Suprapubic skin (tissue), 4 donors: ENCODE measurements around the gene USP53. TPM values are rescaled to one million over a fixed set of nuclear protein-coding genes. Genes with fewer than 3 reads are reported as not detected.

ENCODE experiments used
- DNase-seq, 2 donors: peaks; one replicate each; pipeline ENCODE4 v3.0.0-alpha.2; 2019; ENCODE audit warnings: low spot score in 2 of 2
- H3K27ac ChIP-seq: fragments of 200-600 bp; sonication (generic); one replicate; pipeline ENCODE4 v1.5.1; 2019
- H3K27me3 ChIP-seq: fragments of 200-600 bp; sonication (generic); one replicate; pipeline ENCODE4 v1.5.1; 2019
- H3K36me3 ChIP-seq: fragments of 200-600 bp; sonication (generic); one replicate; pipeline ENCODE4 v1.5.1; 2019
- H3K4me1 ChIP-seq: fragments of 200-600 bp; sonication (generic); one replicate; pipeline ENCODE4 v1.5.1; 2019
- H3K4me3 ChIP-seq: fragments of 200-600 bp; sonication (generic); one replicate; pipeline ENCODE4 v1.5.1; 2019; ENCODE audit warnings: mild to moderate bottlenecking
- H3K9me3 ChIP-seq: fragments of 200-600 bp; sonication (generic); one replicate; pipeline ENCODE4 v1.5.1; 2019
- CTCF ChIP-seq, 2 donors: fragments of 200-600 bp in 1 of 2; fragments of 450-650 bp in 1 of 2; sonication (generic) in 1 of 2; IDR thresholded peaks; one replicate each; pipeline ENCODE4 v1.5.1; 2016 to 2019; ENCODE audit warnings: antibody characterized with exemption in 2 of 2, mild to moderate bottlenecking in 1 of 2, moderate library complexity in 1 of 2
- EP300 ChIP-seq: sonication (generic); formaldehyde crosslinking; IDR thresholded peaks from one replicate; pipeline ENCODE4 v1.6.1; 2017; ENCODE audit warnings: antibody characterized with exemption
- POLR2A ChIP-seq, 2 donors: fragments of 450-650 bp; IDR thresholded peaks; one replicate each; pipeline ENCODE4 v1.6.1; 2017; ENCODE audit warnings: antibody characterized with exemption in 2 of 2, mild to moderate bottlenecking in 2 of 2, moderate library complexity in 2 of 2
- POLR2AphosphoS5 ChIP-seq, 3 donors: sonication (generic); formaldehyde crosslinking; IDR thresholded peaks; one replicate each; pipeline ENCODE4 v1.6.1; 2017; ENCODE audit warnings: antibody characterized with exemption in 3 of 3
- WGBS: methylation state at CpG from one replicate; pipeline ENCODE4 v1.1.5; 2018; 5-methylcytosine and 5-hydroxymethylcytosine counted together
- total RNA-seq, 4 donors: library from RNA; depleted of rRNA; stranded (reverse); fragments of >200 nt; gene quantifications; one replicate each; pipeline ENCODE4 v1.1.0, GENCODE V29; 2016

The USP53 gene
- total RNA-seq, 4 donors from 2014 or later = 21.1 to 57.3 (median 37.8) TPM

GRCh38 chr4:119233191-119233590 is 20.7 kb downstream of the USP53 start:
- H3K9me3 ChIP-seq = no peaks in the 10 kb centered on the region
- peaks cover 12% of the 10 kb centered on the region for H3K4me1 ChIP-seq
- DNase-seq = no peak
- H3K27ac ChIP-seq = no peak overlapping the region
- peaks cover 30% of the 10 kb centered on the region for H3K36me3 ChIP-seq
- H3K27me3 ChIP-seq = no peaks in the 10 kb centered on the region
- TF ChIP-seq CTCF (IDR thresholded peaks at IDR 0.05) = no peak
- TF ChIP-seq EP300 = no peak
- TF ChIP-seq POLR2AphosphoS5 (IDR thresholded peaks at IDR 0.05) = no peak
- TF ChIP-seq POLR2A (IDR thresholded peaks at IDR 0.05) = no peak
- no peak overlapping the region for H3K4me3 ChIP-seq

- H3K27me3 ChIP-seq = no peaks in the 10 kb centered on the region
- no peak for DNase-seq
- no peak for TF ChIP-seq POLR2AphosphoS5 (IDR thresholded peaks at IDR 0.05)
- no peak for TF ChIP-seq EP300
- no peak for TF ChIP-seq CTCF (IDR thresholded peaks at IDR 0.05)
- no peak for TF ChIP-seq POLR2A (IDR thresholded peaks at IDR 0.05)
- H3K4me1 ChIP-seq = peaks cover 12% of the 10 kb centered on the region
- 36% methylated on average over 3 of the region's 3 CpGs for WGBS
- no peak overlapping the region for H3K4me3 ChIP-seq
- no peak overlapping the region for H3K27ac ChIP-seq
- H3K36me3 ChIP-seq = peaks cover 32% of the 10 kb centered on the region
- H3K9me3 ChIP-seq = no peaks in the 10 kb centered on the region
Measured at GRCh38 chr4:119233750-119234149, 21.2 kb downstream of the USP53 start.

GRCh38 chr4:119237201-119237600 is 24.7 kb downstream of the USP53 start:
- Histone ChIP-seq H3K4me1 (peaks cover 12% of the 10 kb centered on the region), H3K4me3 (no peak overlapping the region), H3K9me3 (no peaks in the 10 kb centered on the region), H3K36me3 (peaks cover 41% of the 10 kb centered on the region), H3K27me3 (no peaks in the 10 kb centered on the region), H3K27ac (no peak overlapping the region)
- DNase-seq = no peak
- TF ChIP-seq EP300 = no peak
- TF ChIP-seq POLR2A (IDR thresholded peaks at IDR 0.05) = no peak
- no peak for TF ChIP-seq POLR2AphosphoS5 (IDR thresholded peaks at IDR 0.05)
- TF ChIP-seq CTCF (IDR thresholded peaks at IDR 0.05) = no peak
- 97% methylated on average over 9 of the region's 9 CpGs for WGBS

- 96% methylated on average over 2 of the region's 2 CpGs for WGBS
- H3K4me1 ChIP-seq = peaks cover 12% of the 10 kb centered on the region
- no peaks in the 10 kb centered on the region for H3K9me3 ChIP-seq
- H3K27ac ChIP-seq = no peak overlapping the region
- TF ChIP-seq POLR2AphosphoS5 (IDR thresholded peaks at IDR 0.05) (no peak), EP300 (no peak), CTCF (IDR thresholded peaks at IDR 0.05) (no peak), POLR2A (IDR thresholded peaks at IDR 0.05) (no peak)
- DNase-seq = no peak
- no peaks in the 10 kb centered on the region for H3K27me3 ChIP-seq
- H3K36me3 ChIP-seq = peaks cover 41% of the 10 kb centered on the region
- H3K4me3 ChIP-seq = no peak overlapping the region
Measured at GRCh38 chr4:119237642-119238041, 25.1 kb downstream of the USP53 start.

GRCh38 chr4:119238068-119238722 is 25.7 kb downstream of the USP53 start:
- TF ChIP-seq CTCF (IDR thresholded peaks at IDR 0.05) (no peak), POLR2AphosphoS5 (IDR thresholded peaks at IDR 0.05) (no peak), EP300 (no peak), POLR2A (IDR thresholded peaks at IDR 0.05) (no peak)
- Histone ChIP-seq H3K9me3 (no peaks in the 10 kb centered on the region), H3K4me3 (no peak overlapping the region), H3K27ac (no peak overlapping the region), H3K27me3 (no peaks in the 10 kb centered on the region), H3K36me3 (peaks cover 41% of the 10 kb centered on the region), H3K4me1 (peaks cover 10% of the 10 kb centered on the region)
- 81% methylated on average over 4 of the region's 4 CpGs for WGBS
- DNase-seq = no peak
